Hepatocyte (in vitro differentiated cells): ENCODE data around the gene RAPGEF5. TPM values are rescaled to one million over a fixed set of nuclear protein-coding genes. Genes with fewer than 3 reads are reported as not detected.

Source experiments
- DNase-seq: peaks from one replicate; pipeline ENCODE4 v3.0.0-alpha.2; 2016; ENCODE audit warnings: low spot score
- H2AFZ ChIP-seq: fragments of 200-600 bp; sonication (generic); 2 replicates; pipeline ENCODE4 v1.6.0; 2016; ENCODE audit warnings: antibody characterized with exemption, mild to moderate bottlenecking
- H3K27ac ChIP-seq: fragments of 200-600 bp; sonication (generic); 2 replicates; pipeline ENCODE4 v1.5.1; 2016; ENCODE audit warnings: mild to moderate bottlenecking
- H3K27me3 ChIP-seq: fragments of 200-600 bp; sonication (generic); 2 replicates; pipeline ENCODE4 v1.6.1; 2016
- H3K36me3 ChIP-seq: fragments of 200-600 bp; sonication (generic); replicated peaks from 2 replicates; pipeline ENCODE4 v1.5.1; 2016; ENCODE audit warnings: low read depth; ENCODE audit not compliant: insufficient read depth
- H3K4me1 ChIP-seq: fragments of 200-600 bp; sonication (generic); 2 replicates; pipeline ENCODE4 v1.5.1; 2016; ENCODE audit warnings: mild to moderate bottlenecking, moderate library complexity; ENCODE audit not compliant: insufficient read depth
- H3K4me2 ChIP-seq: fragments of 200-600 bp; sonication (generic); 2 replicates; pipeline ENCODE4 v1.6.0; 2016
- H3K4me3 ChIP-seq: fragments of 200-600 bp; sonication (generic); 2 replicates; pipeline ENCODE4 v1.5.1; 2016; ENCODE audit warnings: mild to moderate bottlenecking
- H3K79me2 ChIP-seq: fragments of 200-600 bp; sonication (generic); 2 replicates; pipeline ENCODE4 v1.6.0; 2017; ENCODE audit warnings: mild to moderate bottlenecking
- H3K9me2 ChIP-seq: fragments of 200-600 bp; sonication (generic); replicated peaks from 2 replicates; pipeline ENCODE4 v1.6.0; 2017; ENCODE audit warnings: mild to moderate bottlenecking; ENCODE audit not compliant: insufficient read depth
- H3K9me3 ChIP-seq: fragments of 200-600 bp; sonication (generic); 2 replicates; pipeline ENCODE4 v1.5.1; 2016; ENCODE audit warnings: low read depth, mild to moderate bottlenecking
- H4K20me1 ChIP-seq: fragments of 200-600 bp; sonication (generic); 2 replicates; pipeline ENCODE4 v1.6.0; 2016; ENCODE audit warnings: mild to moderate bottlenecking; ENCODE audit not compliant: insufficient read depth, poor library complexity, severe bottlenecking
- CTCF ChIP-seq: fragments of 200-600 bp; sonication (generic); IDR thresholded peaks from 2 replicates; pipeline ENCODE4 v1.5.1; 2016; ENCODE audit warnings: antibody characterized with exemption, mild to moderate bottlenecking; ENCODE audit not compliant: poor library complexity
- EZH2 ChIP-seq: fragments of 200-600 bp; sonication (generic); IDR thresholded peaks from 2 replicates; pipeline ENCODE4 v1.6.1; 2016; ENCODE audit warnings: antibody characterized with exemption, mild to moderate bottlenecking, borderline replicate concordance
- EZH2phosphoT487 ChIP-seq: fragments of 200-600 bp; sonication (generic); IDR thresholded peaks from one replicate; pipeline ENCODE4 v1.6.1; 2018; ENCODE audit warnings: antibody characterized with exemption, mild to moderate bottlenecking, low read depth, moderate library complexity; ENCODE audit not compliant: unreplicated experiment, severe bottlenecking
- WGBS: methylation state at CpG from one replicate; pipeline ENCODE4 v1.1.6; 2016; ENCODE audit warnings: low lambda C conversion rate; ENCODE audit errors: missing lambda C conversion rate; 5-methylcytosine and 5-hydroxymethylcytosine counted together
- polyA plus RNA-seq: library from polyadenylated mRNA; unstranded; fragments of >200 nt; fragmentation: Nextera tagmentation; extraction: Ambion mirVana; gene quantifications from 2 replicates; pipeline ENCODE4 v1.2.1, GENCODE V29; 2016
- total RNA-seq: library from RNA; depleted of rRNA; stranded (reverse); fragments of >200 nt; gene quantifications from 2 replicates; pipeline ENCODE4 v1.2.3, GENCODE V29; 2014

The RAPGEF5 gene
- total and polyA plus RNA-seq, 2 experiments from 2014 or later = 5.2 to 14.5 TPM

GRCh38 chr7:22291977-22292376, 65.0 kb downstream of the RAPGEF5 start:
- no peaks in the 10 kb centered on the region for H3K79me2 ChIP-seq
- no peaks in the 10 kb centered on the region for H3K4me1 ChIP-seq
- WGBS = 72% methylated on average over 2 of the region's 2 CpGs
- no peaks in the 10 kb centered on the region for H4K20me1 ChIP-seq
- no peaks in the 10 kb centered on the region for H3K36me3 ChIP-seq
- no peak overlapping the region for H2AFZ ChIP-seq
- H3K4me3 ChIP-seq = no peak overlapping the region
- no peak for TF ChIP-seq EZH2
- DNase-seq = no peak
- H3K27me3 ChIP-seq = no peaks in the 10 kb centered on the region
- no peak overlapping the region for H3K4me2 ChIP-seq
- H3K9me2 ChIP-seq = no peaks in the 10 kb centered on the region
- H3K9me3 ChIP-seq = no peaks in the 10 kb centered on the region
- no peak overlapping the region for H3K27ac ChIP-seq

GRCh38 chr7:22288202-22288601, 68.8 kb downstream of the RAPGEF5 start:
- no peak for TF ChIP-seq CTCF
- TF ChIP-seq EZH2phosphoT487 = no peak
- no peak for TF ChIP-seq EZH2
- 92% methylated on average over 6 of the region's 6 CpGs for WGBS

GRCh38 chr7:22287412-22287811, 69.5 kb downstream of the RAPGEF5 start:
- no peaks in the 10 kb centered on the region for H3K79me2 ChIP-seq
- H4K20me1 ChIP-seq = no peaks in the 10 kb centered on the region
- H3K9me2 ChIP-seq = no peaks in the 10 kb centered on the region
- WGBS = 85% methylated on average over 2 of the region's 2 CpGs
- no peaks in the 10 kb centered on the region for H3K36me3 ChIP-seq
- H3K9me3 ChIP-seq = no peaks in the 10 kb centered on the region
- TF ChIP-seq CTCF (no peak), EZH2 (no peak), EZH2phosphoT487 (no peak)
- no peak overlapping the region for H3K4me3 ChIP-seq
- H3K27ac ChIP-seq = no peak overlapping the region
- no peak for DNase-seq
- H3K4me2 ChIP-seq = no peak overlapping the region
- no peaks in the 10 kb centered on the region for H3K4me1 ChIP-seq
- H2AFZ ChIP-seq = no peak overlapping the region
- no peaks in the 10 kb centered on the region for H3K27me3 ChIP-seq

More at GRCh38 chr7:22288202-22288601, 68.8 kb downstream of the RAPGEF5 start:
- Histone ChIP-seq H3K9me3 (no peaks in the 10 kb centered on the region), H2AFZ (no peak overlapping the region), H3K9me2 (no peaks in the 10 kb centered on the region), H3K79me2 (no peaks in the 10 kb centered on the region), H3K36me3 (no peaks in the 10 kb centered on the region), H4K20me1 (no peaks in the 10 kb centered on the region), H3K4me2 (no peak overlapping the region), H3K27me3 (no peaks in the 10 kb centered on the region), H3K4me1 (no peaks in the 10 kb centered on the region), H3K27ac (no peak overlapping the region), H3K4me3 (no peak overlapping the region)
- no peak for DNase-seq

- Histone ChIP-seq H3K9me3 (no peaks in the 10 kb centered on the region), H3K27me3 (no peaks in the 10 kb centered on the region), H2AFZ (no peak overlapping the region), H3K4me1 (no peaks in the 10 kb centered on the region), H3K4me3 (no peak overlapping the region), H4K20me1 (no peaks in the 10 kb centered on the region), H3K79me2 (no peaks in the 10 kb centered on the region), H3K4me2 (no peak overlapping the region), H3K27ac (no peak overlapping the region), H3K9me2 (no peaks in the 10 kb centered on the region), H3K36me3 (no peaks in the 10 kb centered on the region)
- WGBS = 76% methylated on average over 2 of the region's 2 CpGs
- DNase-seq = no peak
- TF ChIP-seq CTCF = no peak
- TF ChIP-seq EZH2phosphoT487 = no peak
Observed at GRCh38 chr7:22286436-22286835, 70.5 kb downstream of the RAPGEF5 start.
